Measurements from ENCODE around the gene HOXC11. TPM values are rescaled to one million over a fixed set of nuclear protein-coding genes. Genes with fewer than 3 reads are reported as not detected.

HOXC11 gene
- total RNA-seq, 1 donor from 2014 or later = not detected

- no peak for DNase-seq (ENCODE audit: low read depth in 2 of 2)
Measured at GRCh38 chr12:54021432-54022013, 48.6 kb downstream of the HOXC11 start.

- no peak for DNase-seq (ENCODE audit: low read depth in 2 of 2)
Measured at GRCh38 chr12:54022960-54023884, 50.3 kb downstream of the HOXC11 start.

DNA sequence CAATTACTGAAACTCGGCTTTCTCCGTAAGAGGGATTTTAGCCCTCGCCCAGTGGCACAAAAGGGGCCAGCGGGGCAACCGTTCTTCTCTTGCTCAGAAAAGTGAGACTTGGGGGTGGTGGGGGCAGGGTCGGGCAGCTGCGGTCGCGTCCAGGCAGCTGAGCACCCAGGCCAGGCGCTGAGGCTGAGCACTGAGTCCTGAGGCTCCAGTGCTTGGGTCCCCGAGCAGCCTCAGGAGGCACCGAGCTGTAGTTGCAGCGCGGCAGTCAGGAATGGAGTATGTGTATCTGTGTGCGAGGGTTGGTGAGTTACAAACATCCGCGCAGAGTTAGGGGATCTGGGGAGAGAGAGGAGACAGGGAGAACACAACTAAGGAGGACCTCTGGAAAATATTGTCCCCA lies 51.2 kb downstream of the HOXC11 start:
- no peak for DNase-seq (ENCODE audit: low read depth in 2 of 2)

- no peak for DNase-seq (ENCODE audit: low read depth in 2 of 2)
Measured at GRCh38 chr12:54024581-54025305, 51.8 kb downstream of the HOXC11 start.

DNA sequence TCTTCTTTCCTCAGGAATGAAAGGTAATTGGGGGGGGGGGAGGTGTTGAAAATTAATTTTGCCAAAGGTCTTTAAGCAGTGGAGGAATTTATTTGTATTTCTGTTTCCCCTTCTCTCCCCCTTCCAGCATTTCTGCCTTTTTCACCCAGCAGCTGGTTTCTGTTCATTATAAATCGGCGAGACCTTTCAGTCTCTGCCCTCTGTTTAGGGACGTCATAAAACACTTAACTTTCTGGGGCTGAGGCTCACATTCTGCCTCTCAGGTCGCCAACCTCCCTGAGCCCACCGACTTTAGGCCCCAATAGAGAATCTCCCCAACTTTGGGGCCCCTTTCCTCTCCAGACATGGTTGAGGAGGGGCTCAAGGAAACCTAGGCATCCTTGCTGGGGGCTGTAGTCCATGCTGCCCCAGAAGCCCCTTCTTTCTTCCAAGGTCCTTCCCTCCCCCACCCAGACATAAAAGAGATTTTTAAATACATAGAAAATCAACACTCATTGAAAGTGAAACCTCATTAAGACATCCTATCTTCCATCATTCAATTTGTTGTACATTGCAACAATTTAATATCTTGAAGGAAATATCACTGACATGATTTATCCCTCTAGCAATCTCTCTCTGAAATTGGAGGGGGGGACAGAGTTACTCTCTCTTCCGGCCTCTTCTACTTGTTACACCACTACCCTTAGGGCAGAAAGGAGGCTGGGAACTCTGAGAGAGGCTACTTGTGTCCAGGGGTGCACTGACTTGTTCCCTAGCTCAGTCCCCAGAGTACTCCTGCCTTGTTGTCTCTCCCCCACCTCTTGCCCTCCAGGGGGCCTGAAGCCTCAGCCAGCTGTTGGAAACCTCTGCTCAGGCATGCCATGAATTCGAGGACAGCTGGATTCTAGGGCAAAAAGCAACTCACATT lies 52.8 kb downstream of the HOXC11 start:
- DNase-seq (ENCODE audit: low read depth in 2 of 2) = no peak

- DNase-seq (ENCODE audit: low read depth in 2 of 2) = no peak
Measured at GRCh38 chr12:54026640-54027441, 53.9 kb downstream of the HOXC11 start.

Other genes starting within 250 kb of the HOXC11 start
- gene CALCOCO1, start 245.7 kb upstream of the HOXC11 start, total RNA-seq = 47.3 and 77.8 TPM in 2 replicates
- not detected in 2 replicates for gene CISTR, start 221.1 kb upstream of the HOXC11 start, total RNA-seq
- gene HOXC13, start 34.3 kb upstream of the HOXC11 start, total RNA-seq = not detected in 2 replicates
- not detected in 2 replicates for gene HOXC12, start 18.2 kb upstream of the HOXC11 start, total RNA-seq
- gene HOTAIR, start 1.8 kb downstream of the HOXC11 start, total RNA-seq = not detected in 2 replicates
- not detected in 2 replicates for gene HOXC10, start 12.0 kb downstream of the HOXC11 start, total RNA-seq
- 0.22 TPM in 1 of 2 replicates, not detected in the other for gene HOXC9, start 27.0 kb downstream of the HOXC11 start, total RNA-seq
- gene HOXC8, start 35.9 kb downstream of the HOXC11 start, total RNA-seq = not detected in 2 replicates
- gene HOXC6, start 55.3 kb downstream of the HOXC11 start, total RNA-seq = not detected in 2 replicates
- gene HOXC5, start 59.9 kb downstream of the HOXC11 start, total RNA-seq = not detected in 2 replicates
- gene HOXC4, start 80.7 kb downstream of the HOXC11 start, total RNA-seq = not detected in 2 replicates
- 15.7 and 21.2 TPM in 2 replicates for gene SMUG1, start 215.9 kb downstream of the HOXC11 start, total RNA-seq

Data from lung microvascular endothelial cell (primary cell).